Small intestine (tissue), 7 donors: ENCODE measurements around the gene CYP2W1. TPM values are rescaled to one million over a fixed set of nuclear protein-coding genes. Genes with fewer than 3 reads are reported as not detected.

Experiments
- DNase-seq, 2 donors: peaks; one replicate each; pipeline versions ENCODE4 v3.0.0 to v3.0.0-alpha.2; 2013
- FAIRE-seq: peaks from 2 replicates; lab custom pipeline; 2012; peaks lifted over from hg19 to GRCh38; lab: Jason Lieb, UNC
- H3K27ac ChIP-seq, 3 donors: one replicate each; pipeline ENCODE4 v1.5.1; 2013; ENCODE audit warnings: low read length in 2 of 3, mild to moderate bottlenecking in 2 of 3, control low read depth in 1 of 3, inconsistent platforms in 1 of 3, low read depth in 1 of 3, moderate library complexity in 1 of 3
- H3K27me3 ChIP-seq, 3 donors: one replicate each; pipeline ENCODE4 v1.6.1; 2013; ENCODE audit warnings: low read length in 3 of 3, inconsistent platforms in 1 of 3; ENCODE audit not compliant: control insufficient read depth in 3 of 3, insufficient read depth in 3 of 3
- H3K36me3 ChIP-seq, 3 donors: one replicate each; pipeline ENCODE4 v1.6.1; 2013; ENCODE audit warnings: low read length in 3 of 3, inconsistent platforms in 1 of 3, low read depth in 1 of 3, mild to moderate bottlenecking in 1 of 3, moderate library complexity in 1 of 3; ENCODE audit not compliant: control insufficient read depth in 3 of 3, insufficient read depth in 2 of 3
- H3K4me1 ChIP-seq, 3 donors: one replicate each; pipeline ENCODE4 v1.6.1; 2013; ENCODE audit warnings: low read length in 2 of 3, inconsistent platforms in 1 of 3, low read depth in 1 of 3, mild to moderate bottlenecking in 1 of 3, moderate library complexity in 1 of 3; ENCODE audit not compliant: control insufficient read depth in 3 of 3, insufficient read depth in 2 of 3
- H3K4me3 ChIP-seq, 3 donors: one replicate each; pipeline ENCODE4 v1.5.1; 2013; ENCODE audit warnings: low read length in 3 of 3, control low read depth in 1 of 3, inconsistent platforms in 1 of 3, low read depth in 1 of 3, mild to moderate bottlenecking in 1 of 3, moderate library complexity in 1 of 3
- H3K9me3 ChIP-seq, 2 donors: one replicate each; pipeline ENCODE4 v1.6.1; 2013; ENCODE audit warnings: low read depth in 1 of 2, low read length in 1 of 2; ENCODE audit not compliant: control insufficient read depth in 2 of 2, insufficient read depth in 1 of 2
- WGBS, 3 donors: extraction: QIAGEN DNeasy Blood & Tissue Kit; methylation state at CpG; one replicate each; pipeline ENCODE4 v1.1.7; 2013; 5-methylcytosine and 5-hydroxymethylcytosine counted together
- polyA plus RNA-seq, 4 donors: library from polyadenylated mRNA; stranded (reverse) in 3 of 4; unstranded in 1 of 4; fragments of 200-250 nt in 3 of 4; fragments of 120-200 nt in 1 of 4; gene quantifications; one replicate each; pipeline versions ENCODE4 v1.2.1 to v1.2.3, GENCODE V29; 2013
- donor health status: healthy with polysubstance abuse.
- donor health status: control.
- donor health status: control.
- donor health status: Bipolar disorder and iron deficiency.
- donor health status: healthy.

CYP2W1 gene
- polyA plus RNA-seq, 4 donors, result 0.81 to 1,098 (median 1.1) TPM

- Histone ChIP-seq H3K4me3 (no peak overlapping the region), H3K27me3 (no peaks in the 10 kb centered on the region), H3K36me3 (peaks cover 11 to 67% (median 13%) of the 10 kb centered on the region in 3 donors), H3K9me3 (peaks cover 0 to 2% of the 10 kb centered on the region in 2 donors), H3K4me1 (peaks cover 0 to 29% (median 0%) of the 10 kb centered on the region in 3 donors), H3K27ac (no peak overlapping the region)
- WGBS, 3 donors, result 88 to 91% (median 89%) methylated on average over 39 of the region's 39 CpGs
- FAIRE-seq (no peak), DNase-seq (no peak)
Measured at GRCh38 chr7:967361-968082, 15.5 kb upstream of the CYP2W1 start.

- DNase-seq (no peak), FAIRE-seq (no peak)
- Histone ChIP-seq H3K36me3 (peaks cover 14 to 70% (median 14%) of the 10 kb centered on the region in 3 donors), H3K4me3 (no peak overlapping the region), H3K9me3 (no peaks in the 10 kb centered on the region), H3K27me3 (no peaks in the 10 kb centered on the region), H3K27ac (no peak overlapping the region), H3K4me1 (peaks cover 0 to 32% (median 5%) of the 10 kb centered on the region in 3 donors)
- WGBS, 3 donors, result 88 to 92% (median 90%) methylated on average over 22 to 24 of the region's 24 CpGs
Measured at GRCh38 chr7:968205-969105, 14.5 kb upstream of the CYP2W1 start.

GRCh38 chr7:969403-969802 lies 13.6 kb upstream of the CYP2W1 start:
- Histone ChIP-seq H3K27ac (no peak overlapping the region), H3K4me3 (no peak overlapping the region), H3K4me1 (peaks cover 0 to 28% (median 8%) of the 10 kb centered on the region in 3 donors), H3K9me3 (no peaks in the 10 kb centered on the region), H3K27me3 (no peaks in the 10 kb centered on the region), H3K36me3 (peaks cover 14 to 72% (median 14%) of the 10 kb centered on the region in 3 donors)
- WGBS, 3 donors, result 88 to 93% (median 92%) methylated on average over 11 of the region's 11 CpGs
- FAIRE-seq (no peak), DNase-seq (no peak)

- no peak for FAIRE-seq
- Histone ChIP-seq H3K9me3 (no peaks in the 10 kb centered on the region), H3K36me3 (peaks cover 14 to 65% (median 14%) of the 10 kb centered on the region in 3 donors), H3K27me3 (no peaks in the 10 kb centered on the region), H3K4me3 (no peak overlapping the region), H3K4me1 (peaks cover 0 to 25% (median 8%) of the 10 kb centered on the region in 3 donors), H3K27ac (no peak overlapping the region)
- no peak for DNase-seq
- 84 to 93% (median 90%) methylated on average over 6 of the region's 6 CpGs for WGBS, 3 donors
Measured at GRCh38 chr7:970744-971143, 12.2 kb upstream of the CYP2W1 start.

GRCh38 chr7:972110-972509 lies 10.9 kb upstream of the CYP2W1 start:
- H3K27me3 ChIP-seq, result no peaks in the 10 kb centered on the region
- H3K4me1 ChIP-seq, result peaks cover 4 to 39% (median 10%) of the 10 kb centered on the region in 3 donors
- 82 to 89% (median 89%) methylated on average over 12 of the region's 12 CpGs for WGBS, 3 donors
- H3K27ac ChIP-seq, result peak overlapping the region in 1 of 3 donors; percentile 22
- FAIRE-seq (no peak), DNase-seq (no peak)
- no peaks in the 10 kb centered on the region for H3K9me3 ChIP-seq
- H3K4me3 ChIP-seq, result no peak overlapping the region
- H3K36me3 ChIP-seq, result peaks cover 11 to 55% (median 11%) of the 10 kb centered on the region in 3 donors

- WGBS, 3 donors, result 29 to 62% (median 48%) methylated on average over 10 of the region's 10 CpGs
- no peak overlapping the region for H3K4me3 ChIP-seq
- no peaks in the 10 kb centered on the region for H3K9me3 ChIP-seq
- FAIRE-seq, result no peak
- peak; percentile 57 to 61 for DNase-seq
- no peaks in the 10 kb centered on the region for H3K27me3 ChIP-seq
- H3K4me1 ChIP-seq, result peaks cover 4 to 44% (median 10%) of the 10 kb centered on the region in 3 donors
- peak overlapping the region in 1 of 3 donors; percentile 52 for H3K27ac ChIP-seq
- H3K36me3 ChIP-seq, result peaks cover 6 to 48% (median 11%) of the 10 kb centered on the region in 3 donors
Measured at GRCh38 chr7:972676-973309, 10.2 kb upstream of the CYP2W1 start.

GRCh38 chr7:973312-973711 lies 9.7 kb upstream of the CYP2W1 start:
- peak in 1 of 2 donors; percentile 26 for DNase-seq
- peaks cover 4 to 49% (median 10%) of the 10 kb centered on the region in 3 donors for H3K4me1 ChIP-seq
- H3K27me3 ChIP-seq, result no peaks in the 10 kb centered on the region
- no peak overlapping the region for H3K4me3 ChIP-seq
- no peaks in the 10 kb centered on the region for H3K9me3 ChIP-seq
- FAIRE-seq, result no peak
- WGBS, 3 donors, result 59 to 80% (median 72%) methylated on average over 9 of the region's 9 CpGs
- peaks cover 6 to 43% (median 9%) of the 10 kb centered on the region in 3 donors for H3K36me3 ChIP-seq
- peak overlapping the region in 1 of 3 donors; percentile 52 for H3K27ac ChIP-seq

GRCh38 chr7:974172-974571 lies 8.8 kb upstream of the CYP2W1 start:
- peak; percentile 50 to 52 for DNase-seq

More at GRCh38 chr7:974172-974571, 8.8 kb upstream of the CYP2W1 start:
- peak overlapping the region in 1 of 3 donors; percentile 91 for H3K27ac ChIP-seq
- H3K36me3 ChIP-seq, result peaks cover 4 to 37% (median 4%) of the 10 kb centered on the region in 3 donors
- no peaks in the 10 kb centered on the region for H3K27me3 ChIP-seq
- FAIRE-seq, result no peak
- peaks cover 4 to 58% (median 10%) of the 10 kb centered on the region in 3 donors for H3K4me1 ChIP-seq
- peak overlapping the region in 2 of 3 donors; percentile 83 to 92 for H3K4me3 ChIP-seq
- 5 to 18% (median 11%) methylated on average over 7 of the region's 7 CpGs for WGBS, 3 donors
- H3K9me3 ChIP-seq, result peaks cover 0 to 5% of the 10 kb centered on the region in 2 donors
